ENCODE data around the gene PRSS2.

PRSS2 gene

DNA sequence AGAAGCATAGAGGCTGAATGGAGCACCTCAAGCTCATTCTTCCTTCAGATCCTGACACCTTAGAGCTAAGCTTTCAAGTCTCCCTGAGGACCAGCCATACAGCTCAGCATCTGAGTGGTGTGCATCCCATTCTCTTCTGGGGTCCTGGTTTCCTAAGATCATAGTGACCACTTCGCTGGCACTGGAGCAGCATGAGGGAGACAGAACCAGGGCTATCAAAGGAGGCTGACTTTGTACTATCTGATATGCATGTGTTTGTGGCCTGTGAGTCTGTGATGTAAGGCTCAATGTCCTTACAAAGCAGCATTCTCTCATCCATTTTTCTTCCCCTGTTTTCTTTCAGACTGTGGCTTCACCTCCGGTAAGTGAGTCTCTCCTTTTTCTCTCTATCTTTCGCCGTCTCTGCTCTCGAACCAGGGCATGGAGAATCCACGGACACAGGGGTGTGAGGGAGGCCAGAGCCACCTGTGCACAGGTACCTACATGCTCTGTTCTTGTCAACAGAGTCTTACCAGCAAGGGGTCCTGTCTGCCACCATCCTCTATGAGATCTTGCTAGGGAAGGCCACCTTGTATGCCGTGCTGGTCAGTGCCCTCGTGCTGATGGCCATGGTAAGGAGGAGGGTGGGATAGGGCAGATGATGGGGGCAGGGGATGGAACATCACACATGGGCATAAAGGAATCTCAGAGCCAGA lies 31.0 kb downstream of the PRSS2 start:
- DNase-seq (ENCODE audit: low read depth) = no peak

DNA sequence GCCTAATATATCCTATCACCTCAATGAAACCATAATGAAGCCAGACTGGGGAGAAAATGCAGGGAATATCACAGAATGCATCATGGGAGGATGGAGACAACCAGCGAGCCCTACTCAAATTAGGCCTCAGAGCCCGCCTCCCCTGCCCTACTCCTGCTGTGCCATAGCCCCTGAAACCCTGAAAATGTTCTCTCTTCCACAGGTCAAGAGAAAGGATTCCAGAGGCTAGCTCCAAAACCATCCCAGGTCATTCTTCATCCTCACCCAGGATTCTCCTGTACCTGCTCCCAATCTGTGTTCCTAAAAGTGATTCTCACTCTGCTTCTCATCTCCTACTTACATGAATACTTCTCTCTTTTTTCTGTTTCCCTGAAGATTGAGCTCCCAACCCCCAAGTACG lies 31.5 kb downstream of the PRSS2 start:
- DNase-seq (ENCODE audit: low read depth) = no peak

- no peak for DNase-seq (ENCODE audit: low read depth)
These were observed 33.1 kb downstream of the PRSS2 start for GRCh38 chr7:142803901-142804300.

- DNase-seq (ENCODE audit: low read depth) = peak; percentile 43
These were observed 34.0 kb downstream of the PRSS2 start for GRCh38 chr7:142804728-142805207.

DNA sequence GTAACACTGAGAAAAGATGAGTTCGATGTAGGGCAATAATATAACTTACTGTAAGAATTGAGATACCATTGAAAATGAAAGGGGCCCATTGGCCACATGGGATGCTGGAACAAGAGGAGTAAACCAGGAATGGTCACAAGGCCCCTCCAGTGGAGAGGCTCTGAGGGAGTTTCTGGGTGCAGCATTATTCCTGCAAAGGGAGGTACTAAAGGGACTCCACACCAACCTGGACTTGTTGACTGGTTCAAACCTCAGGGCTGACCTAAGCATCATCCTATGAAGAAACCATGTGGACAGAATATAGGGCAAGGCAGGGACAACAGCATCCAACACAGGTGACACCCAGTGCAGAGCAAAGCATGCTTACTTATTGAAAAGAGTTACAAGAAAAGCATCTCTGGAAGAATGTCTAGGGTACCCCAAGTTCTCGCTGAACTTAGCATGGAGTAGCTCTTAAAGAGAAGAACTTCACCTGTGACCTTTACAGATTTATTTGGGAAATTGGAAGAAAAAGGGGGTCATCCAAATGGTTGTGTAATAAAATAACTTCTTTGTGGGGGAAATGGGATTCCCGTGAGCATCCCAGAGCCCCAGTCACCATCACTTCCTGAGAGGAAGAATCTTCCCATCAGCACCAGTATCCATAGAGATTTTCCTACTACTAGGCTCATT lies 34.7 kb downstream of the PRSS2 start:
- DNase-seq (ENCODE audit: low read depth) = no peak

GRCh38 chr7:142806022-142806356 lies 35.2 kb downstream of the PRSS2 start:
- no peak for DNase-seq (ENCODE audit: low read depth)

- no peak for DNase-seq (ENCODE audit: low read depth)
These were observed 36.2 kb downstream of the PRSS2 start for GRCh38 chr7:142806957-142807356.

- DNase-seq (ENCODE audit: low read depth) = no peak
These were observed 37.2 kb downstream of the PRSS2 start for GRCh38 chr7:142807855-142808460.

GRCh38 chr7:142808461-142808801 lies 37.7 kb downstream of the PRSS2 start:
- DNase-seq (ENCODE audit: low read depth) = no peak

- peak; percentile 95 for DNase-seq (ENCODE audit: low read depth)
These were observed 38.2 kb downstream of the PRSS2 start for GRCh38 chr7:142808802-142809583.

DNA sequence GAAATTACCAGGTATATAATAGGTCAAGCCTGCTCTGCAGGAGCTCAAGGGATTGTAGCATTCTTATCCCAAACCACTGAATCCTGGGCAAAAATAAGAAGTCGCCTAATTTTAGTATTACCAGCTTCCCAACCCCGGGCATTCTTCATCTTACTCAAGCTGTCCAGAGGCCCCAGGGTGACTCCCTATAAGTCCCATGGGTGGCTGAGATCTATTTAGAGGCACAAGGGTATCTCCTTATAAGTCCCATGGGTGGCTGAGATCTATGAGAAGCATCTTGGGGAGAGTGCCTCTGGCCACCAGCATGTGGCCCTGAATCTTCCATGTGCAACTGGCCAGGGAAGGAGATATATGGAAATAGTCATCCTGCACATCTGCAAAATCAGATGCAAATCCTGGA lies 38.9 kb downstream of the PRSS2 start:
- DNase-seq (ENCODE audit: low read depth) = no peak

DNA sequence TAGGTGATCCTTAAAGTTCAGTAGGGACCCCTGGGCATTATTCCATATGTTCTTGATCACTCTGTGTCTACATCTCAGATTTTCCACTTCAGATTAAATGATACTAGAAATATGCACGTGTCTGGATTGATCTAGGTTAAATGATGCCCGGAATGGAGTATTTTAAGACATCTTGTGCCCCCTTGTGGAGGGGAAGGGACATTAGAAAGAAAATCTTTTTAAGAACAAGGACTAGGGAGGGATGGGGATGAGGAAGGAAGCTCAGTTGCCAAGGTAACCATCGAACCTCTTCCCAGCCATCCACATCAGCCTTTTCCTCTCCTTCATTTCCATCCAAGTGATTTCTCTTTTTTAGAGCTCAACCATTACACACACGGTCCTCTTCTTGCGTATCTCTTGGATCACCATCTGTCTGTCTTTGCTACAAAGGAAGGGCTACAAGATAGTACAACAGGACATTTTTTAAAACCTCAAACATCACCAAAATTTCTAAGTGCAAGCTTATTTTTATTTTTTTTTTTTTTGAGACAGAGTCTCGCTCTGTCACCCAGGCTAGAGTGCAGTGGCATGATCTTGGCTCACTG lies 40.5 kb downstream of the PRSS2 start:
- DNase-seq (ENCODE audit: low read depth) = no peak

DNA sequence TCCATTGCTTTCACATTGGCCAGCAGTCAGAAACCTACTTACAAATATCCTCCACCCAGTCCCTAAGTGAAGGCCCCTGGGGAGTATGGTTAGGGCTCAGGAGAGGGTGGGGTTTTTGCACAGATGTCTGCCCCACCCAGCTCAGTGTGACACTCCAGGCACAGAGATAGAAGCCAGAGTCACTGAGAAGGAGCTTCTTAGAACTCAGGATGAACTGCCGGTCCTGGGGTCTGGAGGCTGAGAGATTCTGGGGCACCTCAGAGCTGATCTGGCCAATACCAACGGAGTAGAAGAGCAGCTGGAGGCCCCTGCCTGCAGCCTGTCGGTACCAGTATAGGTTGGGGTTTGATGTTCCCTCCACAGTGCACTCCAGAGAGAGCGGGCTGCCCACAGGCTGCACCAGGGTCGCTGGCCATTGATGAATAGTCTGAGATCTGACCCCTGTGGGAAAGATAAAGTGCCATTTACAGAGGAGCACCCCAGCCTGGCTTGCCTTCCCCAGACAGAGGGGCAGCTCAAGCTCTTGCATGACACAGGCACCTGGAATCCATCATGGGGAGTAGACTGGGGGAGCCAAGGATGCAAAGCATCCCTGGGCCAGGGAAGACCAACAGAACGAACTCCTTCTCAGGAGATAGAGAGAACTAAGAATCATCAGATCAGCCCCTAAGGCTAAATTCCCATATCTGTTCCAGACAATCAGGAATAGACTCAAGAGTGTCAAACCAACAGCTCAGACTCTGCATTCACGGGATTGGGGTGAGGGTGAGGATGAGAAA lies 41.9 kb downstream of the PRSS2 start:
- no peak for DNase-seq (ENCODE audit: low read depth)

DNA sequence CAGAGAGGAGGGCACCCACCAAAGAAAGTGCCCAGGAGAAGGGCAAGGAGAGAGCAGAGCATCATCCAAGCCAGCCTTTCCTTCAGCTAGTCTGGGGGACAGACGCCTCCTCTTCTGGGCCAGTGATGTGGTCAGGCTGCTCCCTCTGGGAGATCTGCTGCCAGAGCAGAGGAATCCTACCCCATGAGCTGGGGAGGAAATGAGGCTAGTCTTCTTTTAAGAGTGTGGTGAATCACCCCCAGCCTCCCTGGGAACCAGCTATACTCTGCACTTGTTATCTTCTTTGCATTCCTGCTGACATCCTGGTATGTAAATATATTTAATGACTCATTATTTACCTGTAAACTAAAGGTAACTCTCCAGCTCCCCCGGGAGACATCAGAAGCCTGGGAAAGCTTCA lies 42.5 kb downstream of the PRSS2 start:
- no peak for DNase-seq (ENCODE audit: low read depth)

- DNase-seq (ENCODE audit: low read depth) = no peak
These were observed 42.9 kb downstream of the PRSS2 start for GRCh38 chr7:142813699-142814098.

DNA sequence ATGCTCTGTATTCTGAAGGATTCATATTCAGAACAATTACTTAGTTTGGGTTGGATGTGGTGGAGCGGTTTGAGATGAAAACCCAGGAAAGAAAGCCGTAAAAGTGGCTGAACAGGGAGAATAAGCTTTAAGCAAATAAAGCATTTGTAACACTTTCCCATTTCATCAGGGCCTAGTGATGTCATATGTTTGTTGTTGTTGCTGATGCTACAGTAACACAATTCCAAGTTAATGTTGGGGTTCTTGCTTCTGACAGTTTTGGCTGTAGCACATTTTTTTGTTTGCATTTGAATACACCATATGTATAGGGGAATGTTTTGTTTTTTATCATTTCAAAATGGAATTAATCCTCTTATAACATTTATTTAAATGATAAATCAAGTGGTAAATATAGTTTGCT lies 43.7 kb downstream of the PRSS2 start:
- DNase-seq (ENCODE audit: low read depth) = no peak

- no peak for DNase-seq (ENCODE audit: low read depth)
These were observed 44.4 kb downstream of the PRSS2 start for GRCh38 chr7:142815134-142815533.

- DNase-seq (ENCODE audit: low read depth) = no peak
These were observed 46.7 kb downstream of the PRSS2 start for GRCh38 chr7:142817506-142817905.

- no peak for DNase-seq (ENCODE audit: low read depth)
These were observed 48.8 kb downstream of the PRSS2 start for GRCh38 chr7:142819530-142819929.

GRCh38 chr7:142822714-142823113 lies 51.9 kb downstream of the PRSS2 start:
- DNase-seq (ENCODE audit: low read depth) = no peak

All from activated gamma-delta T cell treated with anti-CD3 and anti-CD28 coated beads, Interleukin-2, amount 50 U/mL, for 16 hours (primary cell).